Mesothelial cell of epicardium (in vitro differentiated cells): ENCODE results near the gene SMAGP. TPM values are rescaled to one million over a fixed set of nuclear protein-coding genes. Genes with fewer than 3 reads are reported as not detected.

Source experiments
- DNase-seq, 2 experiments: peaks; one replicate each; pipeline ENCODE4 v3.0.0; 2021; ENCODE audit warnings: low spot score in 2 of 2; ENCODE audit not compliant: unreplicated experiment in 2 of 2
- H3K27ac Mint-ChIP-seq: 2 replicates; pipeline ENCODE4 v1.8.0; 2021; ENCODE audit warnings: mixed read lengths
- H3K27me3 Mint-ChIP-seq: 2 replicates; pipeline ENCODE4 v1.8.0; 2021; ENCODE audit warnings: low read depth, mixed read lengths
- H3K36me3 Mint-ChIP-seq: 2 replicates; pipeline ENCODE4 v1.8.0; 2021; ENCODE audit warnings: mixed read lengths
- H3K4me1 Mint-ChIP-seq: 2 replicates; pipeline ENCODE4 v1.8.0; 2021; ENCODE audit warnings: mixed read lengths
- H3K4me3 Mint-ChIP-seq: 2 replicates; pipeline ENCODE4 v1.8.0; 2021; ENCODE audit warnings: mild to moderate bottlenecking, moderate library complexity, mixed read lengths
- H3K9me3 Mint-ChIP-seq: 2 replicates; pipeline ENCODE4 v1.8.0; 2021; ENCODE audit warnings: mixed read lengths
- CTCF ChIP-seq: fragments of 200-600 bp; sonication (generic); IDR thresholded peaks from one replicate; pipeline ENCODE4 v1.5.0; 2021; ENCODE audit warnings: antibody characterized with exemption; ENCODE audit not compliant: unreplicated experiment
- total RNA-seq: library from RNA; stranded (reverse); gene quantifications from 3 replicates; pipeline ENCODE4 v1.2.1, GENCODE V29; 2021

SMAGP gene
- total RNA-seq, 1 donor from 2014 or later, result 21.5 TPM

GRCh38 chr12:51199366-51199945, 70.8 kb downstream of the SMAGP start:
- no peaks in the 10 kb centered on the region for H3K4me1 Mint-ChIP-seq
- H3K4me3 Mint-ChIP-seq, result no peak overlapping the region
- H3K27me3 Mint-ChIP-seq, result no peaks in the 10 kb centered on the region
- no peak overlapping the region for H3K27ac Mint-ChIP-seq
- H3K36me3 Mint-ChIP-seq, result no peaks in the 10 kb centered on the region
- DNase-seq, result no peak
- H3K9me3 Mint-ChIP-seq, result no peaks in the 10 kb centered on the region
- TF ChIP-seq CTCF, result no peak

- no peak overlapping the region for H3K4me3 Mint-ChIP-seq
- no peak for TF ChIP-seq CTCF
- H3K27me3 Mint-ChIP-seq, result no peaks in the 10 kb centered on the region
- no peak for DNase-seq
- H3K27ac Mint-ChIP-seq, result no peak overlapping the region
- H3K9me3 Mint-ChIP-seq, result no peaks in the 10 kb centered on the region
- no peaks in the 10 kb centered on the region for H3K36me3 Mint-ChIP-seq
- no peaks in the 10 kb centered on the region for H3K4me1 Mint-ChIP-seq
Observed at GRCh38 chr12:51198568-51199365, 71.4 kb downstream of the SMAGP start.

GRCh38 chr12:51197736-51198567, 72.3 kb downstream of the SMAGP start:
- no peak for DNase-seq
- H3K4me3 Mint-ChIP-seq, result no peak overlapping the region
- no peaks in the 10 kb centered on the region for H3K27me3 Mint-ChIP-seq
- no peak for TF ChIP-seq CTCF
- no peaks in the 10 kb centered on the region for H3K4me1 Mint-ChIP-seq
- no peaks in the 10 kb centered on the region for H3K36me3 Mint-ChIP-seq
- no peak overlapping the region for H3K27ac Mint-ChIP-seq
- no peaks in the 10 kb centered on the region for H3K9me3 Mint-ChIP-seq

- H3K4me3 Mint-ChIP-seq, result no peak overlapping the region
- no peak for TF ChIP-seq CTCF
- no peaks in the 10 kb centered on the region for H3K36me3 Mint-ChIP-seq
- DNase-seq, result no peak
- no peaks in the 10 kb centered on the region for H3K27me3 Mint-ChIP-seq
- no peaks in the 10 kb centered on the region for H3K4me1 Mint-ChIP-seq
- H3K9me3 Mint-ChIP-seq, result no peaks in the 10 kb centered on the region
- no peak overlapping the region for H3K27ac Mint-ChIP-seq
Observed at GRCh38 chr12:51196547-51196946, 73.7 kb downstream of the SMAGP start.

GRCh38 chr12:51195841-51196240, 74.4 kb downstream of the SMAGP start:
- TF ChIP-seq CTCF, result no peak

More at GRCh38 chr12:51195841-51196240, 74.4 kb downstream of the SMAGP start:
- DNase-seq, result no peak
- Mint-ChIP-seq H3K36me3 (no peaks in the 10 kb centered on the region), H3K4me3 (no peak overlapping the region), H3K9me3 (no peaks in the 10 kb centered on the region), H3K27ac (no peak overlapping the region), H3K27me3 (no peaks in the 10 kb centered on the region), H3K4me1 (no peaks in the 10 kb centered on the region)

Other genes starting within 250 kb of the SMAGP start
- 112 to 123 TPM (median 117 TPM) in 3 replicates for gene SLC11A2, start 244.0 kb downstream of the SMAGP start, total RNA-seq
- gene LETMD1, start 222.1 kb downstream of the SMAGP start, total RNA-seq, result 71.8 to 77.0 TPM (median 74.4 TPM) in 3 replicates
- 47.1 to 50.5 TPM (median 49.0 TPM) in 3 replicates for gene CSRNP2, start 186.8 kb downstream of the SMAGP start, total RNA-seq
- gene TFCP2, start 97.3 kb downstream of the SMAGP start, total RNA-seq, result 43.3 to 45.6 TPM (median 44.9 TPM) in 3 replicates
- gene POU6F1, start 52.4 kb downstream of the SMAGP start, total RNA-seq, result 11.3 to 12.8 TPM (median 11.6 TPM) in 3 replicates
- 101 to 107 TPM (median 105 TPM) in 3 replicates for gene DAZAP2, start 31.6 kb downstream of the SMAGP start, total RNA-seq
- gene BIN2, start 53.8 kb upstream of the SMAGP start, total RNA-seq, result 0.18 TPM in 1 of 3 replicates, not detected in the others
- not detected in 3 replicates for gene CELA1, start 76.3 kb upstream of the SMAGP start, total RNA-seq
- 12.8 to 14.3 TPM (median 13.8 TPM) in 3 replicates for gene GALNT6, start 121.0 kb upstream of the SMAGP start, total RNA-seq
- 17.5 to 21.2 TPM (median 17.6 TPM) in 3 replicates for gene SLC4A8, start 154.4 kb upstream of the SMAGP start, total RNA-seq